Activated T-cell treated with anti-CD3 and anti-CD28 coated beads, Interleukin-2, amount 50 U/mL, for 48 hours (primary cell): ENCODE results near the gene PRAMEF1.
"Not testable (repeated sequence)": the region's sequence is repeated elsewhere in the genome, so short reads cannot be mapped to it uniquely, and the experiment has no call there.

Source experiments
- DNase-seq, 2 experiments: peaks; one replicate each; pipeline ENCODE4 v3.0.0-alpha.2; 2020

PRAMEF1 gene

GRCh38 chr1:12776801-12777557 is 14.2 kb upstream of the PRAMEF1 start:
- DNase-seq = no peak

GRCh38 chr1:12778061-12778460 is 13.1 kb upstream of the PRAMEF1 start:
- no peak for DNase-seq

DNA sequence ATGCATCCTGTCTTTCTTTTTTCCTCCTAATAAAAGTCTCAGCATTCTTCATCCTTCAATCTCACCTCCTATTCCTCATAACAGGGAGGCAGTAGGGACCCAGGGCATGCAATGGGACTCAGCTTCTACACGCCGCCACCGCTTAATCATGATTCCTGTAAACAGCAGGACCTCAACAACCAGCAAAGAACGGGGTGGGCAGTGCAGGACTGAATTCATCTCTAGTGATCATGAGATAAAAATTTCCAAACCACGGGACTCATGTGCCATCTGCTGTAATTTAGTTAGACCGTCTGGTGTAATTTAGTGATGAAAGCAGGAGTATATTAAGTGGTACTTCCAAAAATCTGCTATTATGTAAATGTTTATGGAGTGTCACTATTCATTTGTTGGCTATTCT is 12.3 kb upstream of the PRAMEF1 start:
- DNase-seq = no peak

DNA sequence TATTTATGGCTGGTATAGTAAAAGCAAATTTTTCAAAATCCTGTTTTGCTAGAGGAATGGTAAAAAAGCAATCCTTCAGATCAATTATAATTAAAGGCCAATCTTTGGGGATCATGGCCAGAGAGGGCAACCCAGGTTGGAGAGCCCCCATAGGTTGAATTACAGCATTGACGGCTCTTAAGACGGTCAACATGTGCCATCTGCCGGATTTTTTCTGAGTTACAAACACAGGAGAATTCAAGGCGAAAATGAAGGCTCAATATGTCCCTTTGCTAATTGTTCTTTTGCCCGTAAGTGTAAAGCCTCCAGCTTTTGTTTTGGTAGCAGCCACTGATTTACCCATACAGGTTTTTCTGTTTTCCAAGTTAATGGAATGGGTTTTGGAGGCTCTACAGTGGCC is 9.7 kb upstream of the PRAMEF1 start:
- DNase-seq = not testable (repeated sequence)

DNA sequence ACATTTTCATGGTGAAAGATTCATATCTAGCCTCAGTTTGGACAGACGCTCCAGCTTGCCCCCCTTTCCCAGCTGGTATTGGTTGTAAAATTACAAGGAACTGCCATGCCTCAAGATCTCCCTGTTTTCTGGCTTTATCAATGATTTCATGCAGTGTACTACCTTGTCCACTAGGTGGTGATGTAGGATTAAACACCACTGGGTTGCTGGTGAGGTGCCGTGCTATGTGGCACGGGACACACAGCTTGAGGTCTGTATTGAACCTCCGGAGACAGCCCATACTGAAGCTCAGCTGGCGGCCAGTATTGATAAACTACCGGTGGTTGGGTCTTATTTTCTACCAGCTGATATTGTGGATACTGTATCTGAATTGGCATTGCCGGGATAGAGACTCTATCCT is 7.4 kb upstream of the PRAMEF1 start:
- not testable (repeated sequence) for DNase-seq

GRCh38 chr1:12784729-12785128 is 6.5 kb upstream of the PRAMEF1 start:
- DNase-seq = not testable (repeated sequence)

DNA sequence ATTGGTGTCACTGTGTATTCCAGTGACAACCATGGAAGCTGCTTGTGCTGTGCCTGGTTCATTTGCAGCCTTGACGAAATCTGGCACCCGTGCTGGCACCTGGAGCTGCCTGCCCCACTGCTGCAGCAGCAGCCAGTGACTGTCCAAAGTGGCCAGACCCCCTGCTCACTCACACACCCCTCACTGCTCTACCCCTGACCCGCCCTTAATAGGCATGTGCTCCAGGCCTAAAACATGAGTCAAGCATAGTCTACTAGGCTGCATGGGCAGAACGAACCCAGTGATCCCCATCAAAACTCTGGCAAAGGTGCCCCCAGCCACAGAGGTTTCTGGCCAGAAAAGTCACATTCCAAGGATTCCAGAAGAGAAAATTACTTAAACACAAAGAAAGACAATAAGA is 7.7 kb downstream of the PRAMEF1 start:
- no peak for DNase-seq

DNA sequence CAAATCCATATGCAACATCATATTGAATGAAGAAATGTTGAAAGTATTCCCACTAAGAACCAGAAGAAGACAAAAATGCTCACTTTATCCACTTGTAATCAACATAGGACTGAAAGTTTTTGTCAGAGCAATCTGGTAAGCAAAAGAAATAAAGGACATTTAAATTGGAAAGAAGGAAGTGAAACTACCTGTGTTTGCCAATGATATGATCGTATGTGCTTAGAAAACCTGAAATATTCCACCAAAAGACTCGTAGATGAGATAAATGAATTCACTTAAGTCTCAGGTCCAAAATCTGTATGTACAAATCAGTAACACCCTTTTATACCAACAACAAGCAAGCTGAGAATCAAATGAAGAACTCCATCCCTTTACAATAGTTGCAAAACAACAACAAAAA is 8.5 kb downstream of the PRAMEF1 start:
- DNase-seq = no peak

DNA sequence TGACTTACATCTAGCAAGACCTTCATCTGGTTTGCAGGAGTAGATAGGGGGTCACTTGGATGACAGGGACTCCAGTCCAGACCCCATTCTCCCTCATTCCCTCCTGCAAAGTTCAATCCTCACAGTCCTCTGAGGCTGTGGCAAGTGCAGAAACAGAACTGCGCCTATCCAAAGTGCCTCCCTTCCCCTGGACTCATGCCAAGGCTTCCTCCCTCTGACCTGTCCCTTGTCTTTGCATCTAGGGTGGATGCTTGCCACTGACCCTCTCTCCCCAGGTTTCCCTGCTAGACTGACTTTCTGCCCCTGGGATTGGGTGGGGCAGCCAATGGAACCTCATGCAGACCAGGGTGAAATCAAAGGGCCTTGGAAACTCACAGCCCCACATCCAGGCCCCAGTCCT is 18.7 kb downstream of the PRAMEF1 start:
- no peak for DNase-seq

DNA sequence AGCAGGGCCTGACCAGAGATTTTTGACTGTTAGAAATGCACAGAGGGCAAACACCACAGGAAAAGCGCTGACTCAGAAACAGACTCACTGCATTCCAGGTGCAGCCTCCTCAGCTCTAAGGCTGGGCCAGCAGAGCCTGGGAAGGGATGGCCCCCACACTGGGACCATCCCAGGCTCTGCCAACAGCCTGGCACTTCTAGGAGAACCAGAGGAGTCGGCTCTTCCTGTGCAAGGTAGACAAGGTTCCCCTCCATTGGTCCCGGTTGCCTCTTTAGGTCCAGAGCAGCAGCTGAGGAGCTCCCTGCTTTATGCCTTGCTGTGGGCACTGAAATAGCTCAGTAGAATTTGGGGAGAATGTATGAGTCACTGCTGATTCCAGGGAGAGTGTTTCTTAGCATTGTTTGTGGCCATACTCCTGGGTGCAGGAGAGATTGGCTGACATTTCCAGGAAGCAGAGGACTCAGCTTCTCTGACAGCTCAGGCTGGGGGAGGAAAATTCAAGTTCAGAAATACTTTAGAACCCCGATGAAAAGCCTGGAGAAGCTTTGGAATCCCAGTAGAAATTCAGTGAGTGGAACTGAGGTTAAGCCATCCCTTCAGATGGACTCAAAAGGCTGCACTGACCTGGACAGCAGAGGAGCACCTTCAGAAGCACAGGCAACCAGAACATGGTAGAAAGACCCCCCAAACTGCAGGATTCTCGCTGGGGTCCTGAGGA is 19.7 kb downstream of the PRAMEF1 start:
- DNase-seq = no peak

DNA sequence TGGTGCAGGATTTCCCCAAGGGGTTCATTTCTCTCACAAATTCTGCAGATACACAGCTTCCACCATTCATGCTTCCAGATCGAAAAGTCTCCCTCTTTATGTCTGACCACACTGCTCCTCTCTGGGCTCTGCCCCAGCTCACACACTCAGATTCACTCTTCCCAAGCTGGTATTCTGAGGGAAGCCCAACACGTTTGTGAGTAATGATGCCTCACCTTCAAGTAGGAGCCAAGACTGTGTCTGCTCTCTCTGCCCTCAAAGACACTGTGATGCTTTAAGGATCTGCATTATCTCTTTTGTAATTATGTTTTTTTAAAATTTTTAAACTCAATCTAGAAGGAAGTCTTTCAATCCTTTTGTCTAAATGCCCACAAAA is 20.2 kb downstream of the PRAMEF1 start:
- no peak for DNase-seq

- DNase-seq = not testable (repeated sequence)
Observed at GRCh38 chr1:12819061-12819460, 27.9 kb downstream of the PRAMEF1 start.

DNA sequence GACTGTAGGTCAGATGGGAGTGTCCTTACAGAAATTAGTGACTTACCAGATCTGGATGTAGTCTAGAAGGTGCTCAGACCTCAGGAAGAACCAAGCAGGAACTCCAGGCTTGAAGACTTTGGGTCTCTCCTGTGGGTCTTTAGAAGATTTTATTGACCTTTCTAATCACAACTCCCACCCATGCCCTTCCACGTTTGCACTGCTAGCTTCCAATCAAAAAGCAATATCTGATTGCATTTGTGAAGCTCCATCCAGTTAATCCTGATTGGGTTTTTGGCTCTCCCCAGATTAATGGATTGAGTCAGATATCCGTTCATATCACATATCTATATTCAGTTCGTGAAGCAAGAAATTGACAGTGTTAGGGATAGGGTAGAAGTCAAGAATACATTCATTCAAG is 40.1 kb downstream of the PRAMEF1 start, which contains the start of gene PRAMEF11:
Gene PRAMEF11 (minus strand): TSS at position 101 of the 400 bp plus-strand sequence. CDS start 2,621 bp downstream, outside the sequence.
- DNase-seq = not testable (repeated sequence)

- DNase-seq = not testable (repeated sequence)
Observed at GRCh38 chr1:12833251-12833650, 42.1 kb downstream of the PRAMEF1 start.
